Measurements from ENCODE around the gene FGD2. TPM values are rescaled to one million over a fixed set of nuclear protein-coding genes. Genes with fewer than 3 reads are reported as not detected.
A peak's percentile ranks its signal among the peaks of the same experiment; 100 is the strongest.

The FGD2 gene
- total and polyA plus RNA-seq, 12 donors: 1.0 to 22.1 (median 2.5) TPM

DNA sequence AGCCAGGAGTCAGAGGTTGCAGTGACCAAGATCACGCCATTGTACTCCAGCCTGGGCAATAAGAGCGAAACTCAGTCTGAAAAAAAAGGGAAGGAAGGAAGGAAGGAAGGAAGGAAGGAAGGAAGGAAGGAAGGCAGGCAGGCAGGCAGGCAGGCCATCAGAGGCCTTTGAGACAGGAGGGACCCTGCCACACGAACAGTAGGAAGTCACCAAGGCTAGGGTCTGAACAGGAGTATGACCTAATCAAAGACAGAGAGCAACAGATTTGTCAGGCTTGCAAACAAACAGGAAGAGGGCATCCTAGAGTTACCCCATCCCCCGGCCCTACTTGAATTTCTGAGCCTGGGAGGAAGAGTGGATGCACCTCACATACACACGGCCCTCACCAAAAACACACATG is 67.1 kb downstream of the FGD2 start:
- 79 to 84% methylated on average over 5 of the region's 5 CpGs for WGBS, 2 donors
- Histone ChIP-seq H3K27ac (peak overlapping the region in 1 of 10 donors; percentile 44), H3K4me1 (peaks cover 0 to 44% (median 1%) of the 10 kb centered on the region in 9 donors), H3K9me3 (peaks cover 0 to 8% (median 0%) of the 10 kb centered on the region in 11 donors), H3K4me3 (no peak overlapping the region), H3K27me3 (no peaks in the 10 kb centered on the region), H3K36me3 (no peaks in the 10 kb centered on the region)
- TF ChIP-seq, protein P1, sequence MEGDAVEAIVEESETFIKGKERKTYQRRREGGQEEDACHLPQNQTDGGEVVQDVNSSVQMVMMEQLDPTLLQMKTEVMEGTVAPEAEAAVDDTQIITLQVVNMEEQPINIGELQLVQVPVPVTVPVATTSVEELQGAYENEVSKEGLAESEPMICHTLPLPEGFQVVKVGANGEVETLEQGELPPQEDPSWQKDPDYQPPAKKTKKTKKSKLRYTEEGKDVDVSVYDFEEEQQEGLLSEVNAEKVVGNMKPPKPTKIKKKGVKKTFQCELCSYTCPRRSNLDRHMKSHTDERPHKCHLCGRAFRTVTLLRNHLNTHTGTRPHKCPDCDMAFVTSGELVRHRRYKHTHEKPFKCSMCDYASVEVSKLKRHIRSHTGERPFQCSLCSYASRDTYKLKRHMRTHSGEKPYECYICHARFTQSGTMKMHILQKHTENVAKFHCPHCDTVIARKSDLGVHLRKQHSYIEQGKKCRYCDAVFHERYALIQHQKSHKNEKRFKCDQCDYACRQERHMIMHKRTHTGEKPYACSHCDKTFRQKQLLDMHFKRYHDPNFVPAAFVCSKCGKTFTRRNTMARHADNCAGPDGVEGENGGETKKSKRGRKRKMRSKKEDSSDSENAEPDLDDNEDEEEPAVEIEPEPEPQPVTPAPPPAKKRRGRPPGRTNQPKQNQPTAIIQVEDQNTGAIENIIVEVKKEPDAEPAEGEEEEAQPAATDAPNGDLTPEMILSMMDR (IDR thresholded peaks at IDR 0.05): no peak
- no peak for ATAC-seq
- intact Hi-C loops (cut with DNase I): no loop called here
- no peak for DNase-seq

DNA sequence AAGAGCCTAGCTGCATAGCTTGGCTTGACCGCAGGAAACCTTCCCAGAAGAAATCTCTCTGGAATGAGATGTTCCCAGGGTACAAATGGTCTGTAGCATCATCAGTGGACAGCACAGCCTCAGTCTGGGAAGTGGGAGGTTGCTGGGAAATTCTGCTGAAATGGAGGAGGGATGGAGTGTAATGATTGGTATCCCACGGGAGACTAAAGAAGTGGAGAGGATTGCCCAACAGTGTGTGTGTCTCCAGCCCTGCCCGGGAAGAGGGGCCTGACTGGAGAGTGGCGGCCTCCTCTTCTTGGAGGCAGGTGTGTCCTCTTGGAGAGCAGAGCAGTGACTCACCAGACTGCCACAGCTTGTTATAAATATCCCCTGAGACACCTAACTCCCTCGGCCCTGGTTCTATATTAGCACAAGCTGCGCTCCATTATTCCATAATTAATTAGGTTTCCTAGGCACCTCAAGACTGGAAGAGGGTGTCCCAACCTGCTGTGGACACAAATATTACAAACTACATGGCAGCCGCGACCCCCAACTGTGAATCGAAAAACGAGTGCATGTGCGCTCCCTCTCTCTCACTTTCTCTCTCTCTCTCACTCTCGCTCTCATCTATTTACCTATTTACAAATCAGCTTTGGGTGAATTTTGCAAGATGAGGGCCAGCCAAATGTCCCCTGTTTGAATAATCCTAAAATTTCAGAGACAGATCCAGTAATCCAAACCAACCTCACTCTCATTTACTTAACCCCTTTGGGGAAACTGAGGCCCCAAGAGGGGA is 68.8 kb downstream of the FGD2 start:
- H3K4me1 ChIP-seq: peaks cover 0 to 52% (median 8%) of the 10 kb centered on the region in 9 donors
- ATAC-seq: peak; percentile 23 to 87 (median 45)
- H3K4me3 ChIP-seq: no peak overlapping the region
- intact Hi-C loops (cut with DNase I): no loop called here
- WGBS, 2 donors: 71 to 77% methylated on average over 12 of the region's 12 CpGs
- H3K27ac ChIP-seq: peak overlapping the region in 3 of 10 donors; percentile 9 to 44 (median 36)
- no peaks in the 10 kb centered on the region for H3K27me3 ChIP-seq
- TF ChIP-seq, protein P1 (IDR thresholded peaks at IDR 0.05): no peak
- peaks cover 0 to 8% (median 0%) of the 10 kb centered on the region in 11 donors for H3K9me3 ChIP-seq
- H3K36me3 ChIP-seq: no peaks in the 10 kb centered on the region
- peak in 1 of 2 donors; percentile 44 for DNase-seq

DNA sequence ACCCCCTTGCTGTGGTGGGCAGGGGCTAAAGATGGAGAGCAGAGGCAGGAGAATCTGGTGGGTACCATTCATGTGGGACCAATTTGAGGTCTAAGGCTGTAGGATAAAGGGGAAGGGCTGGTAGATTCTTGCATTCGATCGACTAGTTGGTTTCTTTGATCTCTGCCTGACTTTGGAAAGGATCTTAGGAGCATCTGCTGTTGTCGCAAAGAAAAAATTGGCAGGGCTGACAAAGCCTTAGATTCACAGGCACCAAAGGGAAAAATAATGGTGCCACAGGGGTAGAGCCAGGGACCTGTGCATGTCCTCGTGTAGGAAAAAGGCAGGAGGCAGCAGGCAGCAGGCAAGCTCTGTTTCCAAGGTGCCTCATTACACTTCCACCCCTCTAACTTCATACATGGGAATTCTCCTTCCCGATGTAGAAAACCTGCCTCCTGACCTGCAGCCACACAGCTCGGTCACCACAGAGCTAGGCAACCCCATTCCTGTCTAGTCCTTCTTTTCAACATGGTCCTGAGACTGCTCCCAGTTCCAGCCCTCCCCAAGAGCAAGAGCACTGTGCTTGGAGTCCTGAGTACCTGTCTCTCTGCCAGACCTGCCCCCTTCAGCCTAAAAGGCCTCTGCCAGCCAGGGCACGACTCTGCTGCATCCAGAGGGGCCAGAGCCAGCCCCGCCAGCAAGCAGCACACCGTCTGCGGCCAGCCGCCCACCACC is 71.9 kb downstream of the FGD2 start:
- 63% methylated on average over 11 of the region's 11 CpGs for WGBS, 2 donors
- intact Hi-C loops (cut with DNase I): no loop called here

GRCh38 chr6:37077905-37078296 is 72.4 kb downstream of the FGD2 start:
- TF ChIP-seq, protein P1 (IDR thresholded peaks at IDR 0.05): no peak
- no peak overlapping the region for H3K4me3 ChIP-seq

More for the DNA sequence above, 71.9 kb downstream of the FGD2 start:
- Histone ChIP-seq H3K36me3 (no peaks in the 10 kb centered on the region), H3K27ac (peak overlapping the region in 6 of 10 donors; percentile 9 to 49 (median 20)), H3K4me1 (peaks cover 0 to 35% (median 8%) of the 10 kb centered on the region in 9 donors), H3K4me3 (no peak overlapping the region), H3K9me3 (peaks cover 0 to 8% (median 0%) of the 10 kb centered on the region in 11 donors), H3K27me3 (no peaks in the 10 kb centered on the region)
- peak in 5 of 8 donors; percentile 21 to 58 (median 30) for ATAC-seq
- TF ChIP-seq, protein P1 (IDR thresholded peaks at IDR 0.05): no peak
- DNase-seq: no peak

More at GRCh38 chr6:37077905-37078296, 72.4 kb downstream of the FGD2 start:
- Histone ChIP-seq H3K27ac (peak overlapping the region in 6 of 10 donors; percentile 9 to 49 (median 20)), H3K9me3 (peaks cover 0 to 7% (median 0%) of the 10 kb centered on the region in 11 donors), H3K36me3 (no peaks in the 10 kb centered on the region), H3K27me3 (no peaks in the 10 kb centered on the region), H3K4me1 (peaks cover under 1 to 32% (median 8%) of the 10 kb centered on the region in 9 donors)
- DNase-seq (peak; percentile 70 to 86), ATAC-seq (peak; percentile 84 to 93 (median 90))
- intact Hi-C loops (cut with DNase I): no loop called here
- 31 to 37% methylated on average over 12 of the region's 12 CpGs for WGBS, 2 donors
